Activated CD4-positive, alpha-beta T cell treated with anti-CD3 and anti-CD28 coated beads, Interleukin-2, Interleukin-4, amounts not matched to agents 100 ng/mL and 50 ng/mL, durations not matched to agents 16 hours and 8 hours (primary cell): ENCODE data around the gene NTSR1.

Experiments
- DNase-seq: peaks from one replicate; pipeline ENCODE4 v3.0.0-alpha.2; 2020; ENCODE audit warnings: low spot score

NTSR1 gene

GRCh38 chr20:62709537-62709905, 885 bp downstream of the NTSR1 start:
- DNase-seq: no peak

- no peak for DNase-seq
Measured at GRCh38 chr20:62710221-62710885, 1.7 kb downstream of the NTSR1 start.

- DNase-seq: no peak
Measured at GRCh38 chr20:62710886-62711702, 2.5 kb downstream of the NTSR1 start.

- no peak for DNase-seq
Measured at GRCh38 chr20:62711703-62712101, 3.1 kb downstream of the NTSR1 start.

- no peak for DNase-seq
Measured at GRCh38 chr20:62712606-62713005, 4.0 kb downstream of the NTSR1 start.

GRCh38 chr20:62714006-62714405, 5.4 kb downstream of the NTSR1 start:
- DNase-seq: no peak

GRCh38 chr20:62714799-62715198, 6.2 kb downstream of the NTSR1 start:
- DNase-seq: no peak

- DNase-seq: no peak
Measured at GRCh38 chr20:62715201-62715600, 6.6 kb downstream of the NTSR1 start.

GRCh38 chr20:62716198-62716940, 7.7 kb downstream of the NTSR1 start:
- DNase-seq: no peak

- no peak for DNase-seq
Measured at GRCh38 chr20:62716941-62717310, 8.3 kb downstream of the NTSR1 start.

GRCh38 chr20:62717933-62718332, 9.3 kb downstream of the NTSR1 start:
- no peak for DNase-seq

GRCh38 chr20:62718546-62718945, 9.9 kb downstream of the NTSR1 start:
- DNase-seq: no peak

GRCh38 chr20:62719250-62719935, 10.8 kb downstream of the NTSR1 start:
- DNase-seq: no peak

- DNase-seq: no peak
Measured at GRCh38 chr20:62721511-62722370, 13.1 kb downstream of the NTSR1 start.

- DNase-seq: no peak
Measured at GRCh38 chr20:62722627-62723026, 14.0 kb downstream of the NTSR1 start.

GRCh38 chr20:62723351-62723750, 14.7 kb downstream of the NTSR1 start:
- DNase-seq: no peak

- no peak for DNase-seq
Measured at GRCh38 chr20:62723768-62724450, 15.3 kb downstream of the NTSR1 start.

GRCh38 chr20:62724692-62725595, 16.3 kb downstream of the NTSR1 start:
- no peak for DNase-seq

- DNase-seq: no peak
Measured at GRCh38 chr20:62725596-62726268, 17.1 kb downstream of the NTSR1 start.
